Stimulated activated CD8-positive, alpha-beta memory T cell treated with anti-CD3 and anti-CD28 coated beads, Interleukin-15, amount 100 ng/mL, for 4 hours (primary cell): ENCODE measurements around the gene IFNA10.
A peak's percentile ranks its signal among the peaks of the same experiment; 100 is the strongest.
"Not testable (repeated sequence)": the region's sequence is repeated elsewhere in the genome, so short reads cannot be mapped to it uniquely, and the experiment has no call there.

ENCODE experiments used
- DNase-seq, 2 donors: peaks; one replicate each; pipeline ENCODE4 v3.0.0-alpha.2; 2020; ENCODE audit warnings: low read depth in 2 of 2

Gene IFNA10

GRCh38 chr9:21194867-21195776 lies 11.8 kb downstream of the IFNA10 start:
- not testable (repeated sequence) for DNase-seq

- DNase-seq, result not testable (repeated sequence)
Measured at GRCh38 chr9:21187487-21187886, 19.5 kb downstream of the IFNA10 start, which contains the start of gene IFNA4. Gene IFNA4 (minus strand): TSS chr9:21187587. CDS start chr9:21187531, 56 bp downstream.

DNA sequence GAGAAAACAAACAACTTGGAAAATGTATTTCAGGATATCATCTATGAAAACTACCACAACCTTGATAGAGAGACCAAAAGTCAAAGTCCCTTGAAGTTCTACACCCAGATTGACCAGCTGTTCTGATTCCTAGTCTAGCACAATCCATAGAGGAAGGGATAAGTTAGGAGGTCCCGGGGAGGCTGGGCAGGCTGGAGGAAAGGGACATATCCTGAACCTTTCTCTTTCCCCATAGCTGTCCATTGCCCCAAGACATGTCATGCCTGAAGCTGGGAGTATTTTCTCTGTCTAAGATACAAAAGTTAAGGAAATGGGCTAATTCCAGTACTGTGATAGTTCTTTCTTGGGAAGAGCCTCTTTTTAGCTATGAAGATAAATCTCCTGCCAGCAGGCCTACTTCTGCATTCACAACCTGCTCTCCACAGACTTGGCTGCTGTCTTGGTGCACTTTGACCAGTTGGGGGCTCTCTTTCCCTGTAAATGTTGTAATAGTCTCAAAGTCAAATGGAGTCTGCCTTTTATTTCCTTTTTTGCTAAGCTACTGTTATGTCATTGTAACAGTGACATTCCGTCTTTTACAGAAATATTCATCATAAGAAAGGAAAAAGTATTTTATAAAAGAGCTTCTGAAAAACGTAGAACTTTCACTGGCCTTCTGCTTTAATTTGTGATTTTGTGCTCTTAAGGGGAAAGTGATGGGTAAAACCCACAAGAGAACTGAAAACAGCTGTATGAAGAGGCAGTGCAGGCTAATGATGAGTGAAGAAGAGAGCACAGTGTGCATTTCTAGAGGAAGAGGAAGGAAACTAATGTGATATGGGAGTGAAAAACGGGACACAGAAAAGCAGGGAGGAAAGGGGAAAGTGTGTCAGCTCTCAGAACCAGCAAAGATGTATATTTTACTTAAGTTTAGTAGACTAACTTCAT lies 23.9 kb downstream of the IFNA10 start:
- DNase-seq, result not testable (repeated sequence)

GRCh38 chr9:21174671-21175070 lies 32.3 kb downstream of the IFNA10 start:
- DNase-seq, result no peak

- no peak for DNase-seq
Measured at GRCh38 chr9:21172156-21172555, 34.8 kb downstream of the IFNA10 start.

- no peak for DNase-seq
Measured at GRCh38 chr9:21171351-21171750, 35.6 kb downstream of the IFNA10 start.

GRCh38 chr9:21166560-21166959 lies 40.4 kb downstream of the IFNA10 start, which contains the start of gene IFNA21:
Gene IFNA21 (minus strand): TSS chr9:21166660. CDS start chr9:21166612, 48 bp downstream.
- DNase-seq, result not testable (repeated sequence)

DNA sequence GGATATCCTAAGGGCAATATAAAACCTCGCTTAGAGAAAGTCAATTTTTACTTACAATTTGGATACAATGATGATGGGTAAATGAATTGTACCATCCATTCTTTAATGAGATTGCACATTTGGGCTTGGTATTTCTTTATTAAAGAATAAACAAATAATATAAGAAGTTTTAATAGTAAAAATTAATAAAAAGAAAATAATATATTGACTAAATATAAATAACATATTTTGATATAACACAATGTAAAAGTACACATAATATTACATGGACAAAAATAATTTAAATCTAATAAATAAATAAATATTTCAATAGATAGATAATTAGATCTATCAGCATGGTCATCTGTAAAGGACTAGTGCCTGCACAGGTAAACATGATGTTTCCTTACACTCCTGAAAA lies 41.4 kb downstream of the IFNA10 start:
- DNase-seq, result no peak

DNA sequence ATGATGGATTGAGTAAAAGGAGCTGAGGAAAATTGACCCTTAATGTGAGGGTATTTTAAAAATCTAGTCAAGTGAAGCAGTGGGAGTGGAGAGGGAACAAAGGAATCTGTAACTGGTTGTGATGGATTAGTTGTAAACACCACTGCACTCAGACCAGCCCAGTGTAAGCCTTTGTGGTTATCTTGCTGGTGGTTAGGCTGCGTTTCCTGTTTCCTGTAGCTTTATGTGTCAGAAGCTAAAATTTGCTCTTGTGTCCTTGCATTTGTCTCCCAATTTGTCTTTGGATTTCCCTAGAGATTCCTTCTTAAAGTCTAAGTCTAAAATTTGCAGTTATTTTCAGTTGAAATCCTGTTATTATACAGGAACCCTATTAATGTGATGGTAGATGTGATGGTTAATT lies 46.8 kb downstream of the IFNA10 start:
- peak in 1 of 2 donors; percentile 19 for DNase-seq
